Measurements from ENCODE around the gene SYCP2L. TPM values are rescaled to one million over a fixed set of nuclear protein-coding genes. Genes with fewer than 3 reads are reported as not detected.

SYCP2L gene
- total and polyA plus RNA-seq, 7 donors = 0.09 to 22.1 (median 0.71) TPM; not detected in 2

GRCh38 chr6:11016452-11016851 is 129.6 kb downstream of the SYCP2L start:
- no peak for DNase-seq
- H3K36me3 ChIP-seq = no peaks in the 10 kb centered on the region
- H3K4me3 ChIP-seq = no peak overlapping the region
- H3K9me3 ChIP-seq = no peaks in the 10 kb centered on the region
- H3K27ac ChIP-seq = no peak overlapping the region
- TF ChIP-seq POLR2AphosphoS5 (IDR thresholded peaks at IDR 0.05) = no peak
- TF ChIP-seq POLR2A (IDR thresholded peaks at IDR 0.05) = no peak
- TF ChIP-seq EP300 (IDR thresholded peaks at IDR 0.05) = no peak
- TF ChIP-seq CTCF (IDR thresholded peaks at IDR 0.05) = no peak
- H3K4me1 ChIP-seq = no peaks in the 10 kb centered on the region
- intact Hi-C loops (cut with DNase I) = no loop called here
- peaks cover 0 to 3% (median 0%) of the 10 kb centered on the region in 3 donors for H3K27me3 ChIP-seq
- WGBS, 2 donors = 43 to 84% methylated on average over 1 of the region's 1 CpG

DNA sequence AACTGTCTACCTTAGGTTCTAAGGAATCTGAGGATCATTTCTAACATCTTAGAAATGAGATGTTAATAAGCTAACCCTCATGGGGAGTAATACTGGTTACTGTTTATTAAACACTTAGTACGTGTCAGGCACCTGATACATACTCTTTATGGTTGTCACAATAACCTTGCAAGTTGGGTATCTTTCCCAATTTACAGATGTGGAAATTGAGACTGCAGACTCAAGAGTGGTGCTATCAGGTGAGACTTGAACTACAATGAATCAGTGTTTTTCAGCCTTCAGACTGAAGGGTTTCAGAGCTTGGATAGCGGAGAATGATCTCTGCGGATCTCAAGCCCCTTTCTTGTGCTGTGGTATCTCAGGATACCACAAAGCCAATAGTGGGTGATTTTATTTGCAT is 130.2 kb downstream of the SYCP2L start:
- no peak for DNase-seq
- Histone ChIP-seq H3K27me3 (no peaks in the 10 kb centered on the region), H3K36me3 (no peaks in the 10 kb centered on the region), H3K4me1 (no peaks in the 10 kb centered on the region), H3K27ac (no peak overlapping the region), H3K4me3 (no peak overlapping the region), H3K9me3 (no peaks in the 10 kb centered on the region)
- TF ChIP-seq CTCF (IDR thresholded peaks at IDR 0.05) (no peak), EP300 (IDR thresholded peaks at IDR 0.05) (no peak), POLR2AphosphoS5 (IDR thresholded peaks at IDR 0.05) (no peak), POLR2A (IDR thresholded peaks at IDR 0.05) (no peak)
- intact Hi-C loops (cut with DNase I) = no loop called here
- WGBS, 2 donors = 93 to 94% methylated on average over 3 of the region's 3 CpGs

DNA sequence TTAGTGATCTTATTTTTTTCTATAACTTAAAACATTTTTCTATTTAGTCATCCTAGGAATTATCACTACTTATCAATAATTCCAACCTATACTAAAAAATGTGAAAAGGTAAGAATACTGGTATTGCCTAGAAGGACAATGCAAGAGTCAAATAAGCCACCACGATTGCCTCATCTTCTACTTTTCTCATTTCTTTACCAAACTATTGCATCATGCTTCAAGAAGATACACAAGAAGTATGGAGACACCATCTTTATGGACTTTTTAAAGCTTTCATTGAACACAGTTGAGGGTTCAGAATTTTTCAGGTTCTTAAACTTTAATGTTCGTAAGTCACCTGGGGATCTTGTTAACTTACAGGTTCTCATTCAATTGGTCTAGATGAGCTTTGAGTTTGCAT is 131.4 kb downstream of the SYCP2L start:
- Histone ChIP-seq H3K4me3 (no peak overlapping the region), H3K36me3 (no peaks in the 10 kb centered on the region), H3K4me1 (no peaks in the 10 kb centered on the region), H3K9me3 (no peaks in the 10 kb centered on the region), H3K27ac (no peak overlapping the region), H3K27me3 (no peaks in the 10 kb centered on the region)
- 77 to 90% methylated on average over 2 of the region's 2 CpGs for WGBS, 2 donors
- TF ChIP-seq CTCF (IDR thresholded peaks at IDR 0.05) (no peak), EP300 (IDR thresholded peaks at IDR 0.05) (no peak), POLR2AphosphoS5 (IDR thresholded peaks at IDR 0.05) (no peak), POLR2A (IDR thresholded peaks at IDR 0.05) (no peak)
- intact Hi-C loops (cut with DNase I) = no loop called here
- no peak for DNase-seq

GRCh38 chr6:11021003-11021402 is 134.2 kb downstream of the SYCP2L start:
- H3K4me3 ChIP-seq = no peak overlapping the region
- no peak overlapping the region for H3K27ac ChIP-seq
- no peaks in the 10 kb centered on the region for H3K9me3 ChIP-seq
- 65 to 83% methylated on average over 2 of the region's 2 CpGs for WGBS, 2 donors
- DNase-seq = no peak
- H3K36me3 ChIP-seq = no peaks in the 10 kb centered on the region
- intact Hi-C loops (cut with DNase I) = no loop called here
- peaks cover 0 to 3% (median 0%) of the 10 kb centered on the region in 3 donors for H3K27me3 ChIP-seq
- H3K4me1 ChIP-seq = no peaks in the 10 kb centered on the region
- TF ChIP-seq POLR2A (IDR thresholded peaks at IDR 0.05) (no peak), CTCF (IDR thresholded peaks at IDR 0.05) (no peak), EP300 (IDR thresholded peaks at IDR 0.05) (no peak), POLR2AphosphoS5 (IDR thresholded peaks at IDR 0.05) (no peak)

DNA sequence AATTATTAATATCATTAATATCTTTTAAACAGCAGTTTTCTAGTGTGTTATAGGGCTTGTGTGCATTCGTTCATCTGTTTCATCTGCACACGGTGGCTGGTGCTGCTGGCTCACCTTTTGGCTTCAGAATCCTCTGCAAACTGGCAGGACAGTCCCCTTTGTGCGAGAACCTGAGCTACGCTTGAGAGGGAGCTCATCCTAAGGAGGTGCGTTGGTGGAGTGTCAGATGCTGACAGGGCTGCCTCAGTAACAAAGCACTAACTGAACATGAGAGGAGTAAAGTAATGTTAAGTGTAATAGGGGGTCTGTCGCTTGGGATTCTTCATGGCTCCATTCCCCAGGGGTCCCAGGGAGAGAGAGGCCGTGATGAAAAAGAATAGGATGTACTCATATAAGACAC is 134.9 kb downstream of the SYCP2L start:
- Histone ChIP-seq H3K4me1 (no peaks in the 10 kb centered on the region), H3K27me3 (peaks cover 0 to 3% (median 0%) of the 10 kb centered on the region in 3 donors), H3K4me3 (no peak overlapping the region), H3K9me3 (no peaks in the 10 kb centered on the region), H3K27ac (no peak overlapping the region), H3K36me3 (no peaks in the 10 kb centered on the region)
- WGBS, 2 donors = 68 to 78% methylated on average over 7 of the region's 7 CpGs
- TF ChIP-seq POLR2AphosphoS5 (IDR thresholded peaks at IDR 0.05) (no peak), CTCF (IDR thresholded peaks at IDR 0.05) (no peak), POLR2A (IDR thresholded peaks at IDR 0.05) (no peak), EP300 (IDR thresholded peaks at IDR 0.05) (no peak)
- intact Hi-C loops (cut with DNase I) = no loop called here
- DNase-seq = no peak

All from sigmoid colon (tissue), 7 donors.